ENCODE data around the gene COPB2. TPM values are rescaled to one million over a fixed set of nuclear protein-coding genes. Genes with fewer than 3 reads are reported as not detected.

COPB2 gene
- total and polyA plus RNA-seq, 2 experiments from 2014 or later = 156 to 170 TPM

GRCh38 chr3:139308560-139308959 lies 80.9 kb downstream of the COPB2 start:
- 79% methylated on average over 3 of the region's 4 CpGs for WGBS (ENCODE audit: low lambda C conversion rate, missing lambda C conversion rate)
- no peak overlapping the region for H3K27ac ChIP-seq
- TF ChIP-seq, protein P1, sequence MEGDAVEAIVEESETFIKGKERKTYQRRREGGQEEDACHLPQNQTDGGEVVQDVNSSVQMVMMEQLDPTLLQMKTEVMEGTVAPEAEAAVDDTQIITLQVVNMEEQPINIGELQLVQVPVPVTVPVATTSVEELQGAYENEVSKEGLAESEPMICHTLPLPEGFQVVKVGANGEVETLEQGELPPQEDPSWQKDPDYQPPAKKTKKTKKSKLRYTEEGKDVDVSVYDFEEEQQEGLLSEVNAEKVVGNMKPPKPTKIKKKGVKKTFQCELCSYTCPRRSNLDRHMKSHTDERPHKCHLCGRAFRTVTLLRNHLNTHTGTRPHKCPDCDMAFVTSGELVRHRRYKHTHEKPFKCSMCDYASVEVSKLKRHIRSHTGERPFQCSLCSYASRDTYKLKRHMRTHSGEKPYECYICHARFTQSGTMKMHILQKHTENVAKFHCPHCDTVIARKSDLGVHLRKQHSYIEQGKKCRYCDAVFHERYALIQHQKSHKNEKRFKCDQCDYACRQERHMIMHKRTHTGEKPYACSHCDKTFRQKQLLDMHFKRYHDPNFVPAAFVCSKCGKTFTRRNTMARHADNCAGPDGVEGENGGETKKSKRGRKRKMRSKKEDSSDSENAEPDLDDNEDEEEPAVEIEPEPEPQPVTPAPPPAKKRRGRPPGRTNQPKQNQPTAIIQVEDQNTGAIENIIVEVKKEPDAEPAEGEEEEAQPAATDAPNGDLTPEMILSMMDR (IDR thresholded peaks at IDR 0.05; ENCODE audit: poor library complexity) = no peak
- no peak for TF ChIP-seq EZH2phosphoT487 (IDR thresholded peaks at IDR 0.05; ENCODE audit: low read depth, severe bottlenecking, unreplicated experiment)
- no peak for TF ChIP-seq EZH2 (IDR thresholded peaks at IDR 0.05; ENCODE audit: borderline replicate concordance)

GRCh38 chr3:139307601-139308555 lies 81.6 kb downstream of the COPB2 start:
- H3K27me3 ChIP-seq = no peaks in the 10 kb centered on the region
- 95% methylated on average over 6 of the region's 6 CpGs for WGBS (ENCODE audit: low lambda C conversion rate, missing lambda C conversion rate)
- no peak overlapping the region for H3K27ac ChIP-seq
- H2AFZ ChIP-seq = no peak overlapping the region
- DNase-seq (ENCODE audit: low spot score) = no peak
- no peak overlapping the region for H3K4me3 ChIP-seq
- no peaks in the 10 kb centered on the region for H3K79me2 ChIP-seq
- H3K36me3 ChIP-seq (replicated peaks; ENCODE audit: insufficient read depth, low read depth) = no peaks in the 10 kb centered on the region
- peaks cover 9% of the 10 kb centered on the region for H3K4me1 ChIP-seq (ENCODE audit: insufficient read depth)
- H3K4me2 ChIP-seq = no peak overlapping the region
- no peak for TF ChIP-seq EZH2phosphoT487 (IDR thresholded peaks at IDR 0.05; ENCODE audit: low read depth, severe bottlenecking, unreplicated experiment)
- TF ChIP-seq, protein P1 (IDR thresholded peaks at IDR 0.05; ENCODE audit: poor library complexity) = no peak
- no peak for TF ChIP-seq EZH2 (IDR thresholded peaks at IDR 0.05; ENCODE audit: borderline replicate concordance)
- no peaks in the 10 kb centered on the region for H3K9me3 ChIP-seq (ENCODE audit: low read depth)
- no peaks in the 10 kb centered on the region for H4K20me1 ChIP-seq (ENCODE audit: insufficient read depth, poor library complexity, severe bottlenecking)
- H3K9me2 ChIP-seq (replicated peaks; ENCODE audit: insufficient read depth) = no peaks in the 10 kb centered on the region

More at GRCh38 chr3:139308560-139308959, 80.9 kb downstream of the COPB2 start:
- peaks cover 9% of the 10 kb centered on the region for H3K4me1 ChIP-seq (ENCODE audit: insufficient read depth)
- no peak overlapping the region for H3K4me3 ChIP-seq
- no peak overlapping the region for H3K4me2 ChIP-seq
- H2AFZ ChIP-seq = no peak overlapping the region
- H3K9me3 ChIP-seq (ENCODE audit: low read depth) = no peaks in the 10 kb centered on the region
- no peaks in the 10 kb centered on the region for H4K20me1 ChIP-seq (ENCODE audit: insufficient read depth, poor library complexity, severe bottlenecking)
- DNase-seq (ENCODE audit: low spot score) = no peak
- no peaks in the 10 kb centered on the region for H3K27me3 ChIP-seq
- H3K36me3 ChIP-seq (replicated peaks; ENCODE audit: insufficient read depth, low read depth) = no peaks in the 10 kb centered on the region
- no peaks in the 10 kb centered on the region for H3K79me2 ChIP-seq
- no peaks in the 10 kb centered on the region for H3K9me2 ChIP-seq (replicated peaks; ENCODE audit: insufficient read depth)

Small RNAs within 50 kb of the gene (small RNA-seq; reads per million reads assigned to genes)
- gene RF00026 = not detected

Other genes starting within 250 kb of the COPB2 start
- 69.0 and 75.7 TPM in 2 replicates for gene MRPS22, start 45.6 kb downstream of the COPB2 start, total RNA-seq
- gene MRPS22, start 45.6 kb downstream of the COPB2 start, polyA plus RNA-seq = 55.1 and 64.0 TPM in 2 replicates
- 285 and 295 TPM in 2 replicates for gene RBP2, start 86.9 kb upstream of the COPB2 start, total RNA-seq
- 80.9 and 123 TPM in 2 replicates for gene RBP2, start 86.9 kb upstream of the COPB2 start, polyA plus RNA-seq
- gene RBP1, start 150.1 kb upstream of the COPB2 start, total RNA-seq = 35.1 and 42.0 TPM in 2 replicates
- gene RBP1, start 150.1 kb upstream of the COPB2 start, polyA plus RNA-seq = 151 and 179 TPM in 2 replicates

Measured in hepatocyte (in vitro differentiated cells).